H1 (cell line): ENCODE measurements around the gene PPP2R2B. TPM values are rescaled to one million over a fixed set of nuclear protein-coding genes. Genes with fewer than 3 reads are reported as not detected.

ENCODE experiments used
- CTCF ChIA-PET: fragments of 300-600 bp; sonication (Branson Sonifier 250); formaldehyde crosslinking; loops from one replicate; lab custom pipeline; 2021; ENCODE audit not compliant: partially characterized antibody; lab: Charles Lee
- POLR2A ChIA-PET: fragments of 300-600 bp; sonication (Branson Sonifier 250); formaldehyde crosslinking; loops from one replicate; lab custom pipeline; 2021; ENCODE audit warnings: inconsistent platforms; ENCODE audit not compliant: partially characterized antibody; lab: Charles Lee
- DNase-seq, 2 experiments: peaks; one replicate each; pipeline versions ENCODE4 v3.0.0 to v3.0.0-alpha.2; 2010 to 2022; ENCODE audit warnings: low spot score in 2 of 2, low read depth in 1 of 2, mixed read lengths in 1 of 2
- FAIRE-seq: peaks from 2 replicates; lab custom pipeline; 2011; peaks lifted over from hg19 to GRCh38; lab: Jason Lieb, UNC
- H2AFZ ChIP-seq: 2 replicates; pipeline ENCODE4 v1.8.1; 2012; ENCODE audit warnings: low read length, inconsistent platforms
- H2AK5ac ChIP-seq: 2 replicates; pipeline ENCODE4 v1.6.1; 2013; ENCODE audit warnings: low read depth, low read length
- H2BK120ac ChIP-seq: replicated peaks from 2 replicates; pipeline ENCODE3; 2013; ENCODE audit warnings: low read depth, low read length, inconsistent platforms
- H2BK12ac ChIP-seq: 2 replicates; pipeline ENCODE4 v1.6.1; 2013; ENCODE audit warnings: low read depth, low read length
- H2BK15ac ChIP-seq: 2 replicates; pipeline ENCODE4 v1.6.1; 2013; ENCODE audit warnings: low read length
- H2BK20ac ChIP-seq: 2 replicates; pipeline ENCODE4 v1.6.1; 2013; ENCODE audit warnings: low read length
- H2BK5ac ChIP-seq: 2 replicates; pipeline ENCODE4 v1.6.1; 2013; ENCODE audit warnings: low read depth, low read length
- H3K14ac ChIP-seq: 2 replicates; pipeline ENCODE4 v1.6.1; 2013; ENCODE audit warnings: inconsistent platforms; ENCODE audit not compliant: insufficient read length
- H3K18ac ChIP-seq: 2 replicates; pipeline ENCODE4 v1.6.1; 2013; ENCODE audit warnings: low read length; ENCODE audit errors: extremely low read depth
- H3K23ac ChIP-seq: 2 replicates; pipeline ENCODE4 v1.6.1; 2013; ENCODE audit warnings: inconsistent platforms; ENCODE audit not compliant: insufficient read length
- H3K23me2 ChIP-seq: 2 replicates; pipeline ENCODE4 v1.6.1; 2013; ENCODE audit warnings: low read depth, low read length
- H3K27ac ChIP-seq: 2 replicates; pipeline ENCODE4 v1.6.1; 2011; ENCODE audit warnings: low read depth, low read length, inconsistent platforms
- H3K27me3 ChIP-seq, 4 experiments: replicated peaks in 1 of 4; 1 replicate in 1 of 4; 2 replicates in 3 of 4; pipeline versions ENCODE4 v1.6.1 to v1.8.1; 2011 to 2013; ENCODE audit warnings: low read length in 3 of 4, mild to moderate bottlenecking in 3 of 4, inconsistent platforms in 2 of 4, mixed read lengths in 2 of 4, moderate library complexity in 1 of 4; ENCODE audit not compliant: control insufficient read depth in 3 of 4, insufficient read depth in 3 of 4; ENCODE audit errors: extremely low read depth in 1 of 4
- H3K36me3 ChIP-seq, 4 experiments: 2 replicates each; pipeline versions ENCODE4 v1.6.1 to v1.8.1; 2011 to 2013; ENCODE audit warnings: mild to moderate bottlenecking in 4 of 4, low read length in 3 of 4, moderate library complexity in 2 of 4, control low read depth in 1 of 4, inconsistent platforms in 1 of 4; ENCODE audit not compliant: insufficient read depth in 4 of 4, control insufficient read depth in 2 of 4
- H3K4ac ChIP-seq: replicated peaks from 2 replicates; pipeline ENCODE3; 2013; ENCODE audit warnings: low read length, low read depth, mixed read lengths, inconsistent platforms; ENCODE audit not compliant: insufficient read length
- H3K4me1 ChIP-seq, 4 experiments: replicated peaks in 1 of 4; 1 replicate in 1 of 4; 2 replicates in 3 of 4; pipeline versions ENCODE4 v1.6.1 to v1.8.1; 2011 to 2013; ENCODE audit warnings: low read length in 3 of 4, inconsistent platforms in 2 of 4, mixed read lengths in 1 of 4; ENCODE audit not compliant: insufficient read depth in 4 of 4, control insufficient read depth in 3 of 4
- H3K4me2 ChIP-seq, 2 experiments: 2 replicates each; pipeline versions ENCODE4 v1.6.1 to v1.8.1; 2011 to 2013; ENCODE audit warnings: low read depth in 2 of 2, low read length in 2 of 2, control low read depth in 1 of 2, inconsistent platforms in 1 of 2, mild to moderate bottlenecking in 1 of 2; ENCODE audit not compliant: insufficient read depth in 1 of 2
- H3K4me3 ChIP-seq, 4 experiments: fragments of 200-600, 300-600 bp in 1 of 4; sonication (generic), shearing (Covaris generic), sonication (Bioruptor Twin) in 1 of 4; 2 replicates each; pipeline versions ENCODE4 v1.5.1 to v1.8.1; 2011 to 2016; ENCODE audit warnings: low read length in 4 of 4, low read depth in 3 of 4, control low read depth in 2 of 4, inconsistent platforms in 2 of 4, mild to moderate bottlenecking in 2 of 4, mixed read lengths in 1 of 4, moderate library complexity in 1 of 4; ENCODE audit not compliant: insufficient read depth in 2 of 4; ENCODE audit errors: extremely low read depth in 1 of 4
- H3K56ac ChIP-seq: replicated peaks from 2 replicates; pipeline ENCODE3; 2013; ENCODE audit warnings: low read depth, mild to moderate bottlenecking, mixed read lengths, low read length, inconsistent platforms; ENCODE audit not compliant: insufficient read length
- H3K79me1 ChIP-seq: 2 replicates; pipeline ENCODE4 v1.6.1; 2013; ENCODE audit warnings: low read depth, low read length, control low read depth
- H3K79me2 ChIP-seq, 2 experiments: 2 replicates each; pipeline versions ENCODE4 v1.6.1 to v1.8.1; 2012 to 2013; ENCODE audit warnings: low read length in 2 of 2, mild to moderate bottlenecking in 2 of 2, inconsistent platforms in 1 of 2; ENCODE audit not compliant: insufficient read depth in 2 of 2, control insufficient read depth in 1 of 2
- H3K9ac ChIP-seq, 4 experiments: replicated peaks in 1 of 4; 1 replicate in 1 of 4; 2 replicates in 3 of 4; pipeline versions ENCODE4 v1.6.1 to v1.8.1; 2011 to 2013; ENCODE audit warnings: low read depth in 3 of 4, low read length in 3 of 4, control low read depth in 2 of 4, mild to moderate bottlenecking in 2 of 4, moderate library complexity in 2 of 4, inconsistent platforms in 1 of 4; ENCODE audit errors: extremely low read depth in 1 of 4
- H3K9me3 ChIP-seq, 2 experiments: 2 replicates each; pipeline versions ENCODE4 v1.6.1 to v1.8.1; 2012 to 2013; ENCODE audit warnings: mild to moderate bottlenecking in 2 of 2, moderate library complexity in 2 of 2, control low read depth in 1 of 2, inconsistent platforms in 1 of 2, low read depth in 1 of 2, low read length in 1 of 2, mixed read lengths in 1 of 2; ENCODE audit not compliant: insufficient read depth in 2 of 2
- H4K20me1 ChIP-seq, 2 experiments: replicated peaks in 1 of 2; 2 replicates each; pipeline versions ENCODE3 to v1.8.1; 2011 to 2013; ENCODE audit warnings: inconsistent platforms in 2 of 2, low read length in 2 of 2, mild to moderate bottlenecking in 1 of 2; ENCODE audit not compliant: insufficient read depth in 2 of 2, control insufficient read depth in 1 of 2
- H4K5ac ChIP-seq: 2 replicates; pipeline ENCODE4 v1.6.1; 2013; ENCODE audit warnings: low read length, low read depth, mixed read lengths, inconsistent platforms; ENCODE audit not compliant: insufficient read length
- H4K8ac ChIP-seq: 2 replicates; pipeline ENCODE4 v1.8.0; 2013; ENCODE audit warnings: mild to moderate bottlenecking, moderate library complexity, low read length, inconsistent platforms; ENCODE audit not compliant: insufficient read depth; ENCODE audit errors: extremely low read depth
- H4K91ac ChIP-seq: replicated peaks from 2 replicates; pipeline ENCODE3; 2013; ENCODE audit warnings: low read length, mixed read lengths, inconsistent platforms; ENCODE audit not compliant: insufficient read length
- EGR1 ChIP-seq: IDR thresholded peaks from 2 replicates; pipeline ENCODE4 v1.6.1; 2011; ENCODE audit warnings: low read depth, low read length, borderline replicate concordance
- SIN3A ChIP-seq, 2 experiments: IDR thresholded peaks in 1 of 2; conservative IDR thresholded peaks in 1 of 2; 2 replicates each; pipeline ENCODE4 v1.6.1; 2011 to 2012; ENCODE audit warnings: low read length in 2 of 2, improper control_type of control experiment in 1 of 2, low read depth in 1 of 2, mild to moderate bottlenecking in 1 of 2
- WGBS, 2 experiments: shearing (Covaris generic) in 1 of 2; methylation state at CpG; one replicate each; pipeline versions ENCODE4 v1.1.6 to v1.1.7; 2013 to 2015; ENCODE audit warnings: low lambda C conversion rate in 2 of 2, mixed read lengths in 2 of 2, inconsistent platforms in 1 of 2, low coverage in 1 of 2, missing lambda C conversion rate in 1 of 2; ENCODE audit not compliant: insufficient replicate concordance in 2 of 2, insufficient coverage in 1 of 2, insufficient read length in 1 of 2; ENCODE audit errors: extremely low coverage in 1 of 2, missing lambda C conversion rate in 1 of 2; 5-methylcytosine and 5-hydroxymethylcytosine counted together
- polyA plus RNA-seq, 7 experiments: library from polyadenylated mRNA; depleted of rRNA in 3 of 7; stranded (reverse) in 5 of 7; unstranded in 2 of 7; fragments of >200 nt in 5 of 7; fragments of 200-250 nt in 2 of 7; gene quantifications; 1 replicate in 5 of 7; 2 replicates in 1 of 7; 4 replicates in 1 of 7; pipeline versions ENCODE4 v1.2.1 to v1.2.3, GENCODE V29; 2011 to 2013; ENCODE audit warnings: missing spikeins in 2 of 7, mixed read lengths in 2 of 7
- total RNA-seq: library from RNA; stranded (reverse); fragmentation: NEBNext Ultra II Directional; extraction: Animal tissue kit (Norgen Biotek cat#: 25700); gene quantifications from 2 replicates; pipeline ENCODE4 v1.2.1, GENCODE V29; 2021

Gene PPP2R2B
- total and polyA plus RNA-seq, 2 of the 8 experiments (the other 6 are each of a cell fraction or from before 2014, with no cell fraction given), result 21.1 to 37.1 TPM

DNA sequence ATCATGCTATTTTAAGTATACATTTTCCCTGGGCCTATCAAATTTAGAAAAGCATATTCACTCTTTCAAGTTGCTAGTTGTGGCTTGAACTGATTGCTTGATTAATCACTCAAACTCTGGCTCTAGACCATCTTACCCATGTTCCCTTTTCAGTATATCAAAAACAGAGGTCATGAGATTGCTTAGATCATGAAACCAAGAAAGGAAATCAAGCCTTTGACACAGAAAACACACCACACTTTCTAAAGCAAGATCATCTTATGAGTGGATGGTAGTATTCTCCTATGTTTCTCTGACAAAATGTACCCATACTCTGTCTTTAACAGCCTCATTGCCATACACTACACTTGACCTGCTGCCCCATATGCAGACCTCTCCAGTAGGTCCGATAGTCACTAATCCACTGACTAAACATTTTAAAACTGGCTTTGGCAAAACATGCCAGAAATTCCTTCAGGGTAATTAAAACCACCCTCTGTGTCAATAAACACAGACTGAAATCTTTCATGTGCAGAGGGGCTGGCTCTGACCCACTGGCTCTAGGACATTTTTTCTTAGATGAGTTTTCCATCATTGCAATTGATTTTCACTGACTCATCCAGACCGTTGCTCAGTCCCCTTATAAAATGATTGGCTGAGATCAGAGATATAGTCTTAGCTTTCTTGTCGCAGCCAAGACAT lies 18.2 kb downstream of the PPP2R2B start:
- TF ChIP-seq SIN3A (conservative IDR thresholded peaks at IDR 0.05 in 1 of 2, IDR thresholded peaks at IDR 0.05 in 1 of 2; ENCODE audit: low read depth in 1 of 2, low read length in 2 of 2), result no peak
- no peak for TF ChIP-seq EGR1
- Histone ChIP-seq H2AK5ac (no peak overlapping the region), H3K23ac (no peak overlapping the region), H3K56ac (no peak overlapping the region), H3K14ac (no peak overlapping the region), H4K8ac (no peak overlapping the region), H2AFZ (no peak overlapping the region), H2BK15ac (no peak overlapping the region), H2BK12ac (no peak overlapping the region), H3K23me2 (no peaks in the 10 kb centered on the region; the same call in 1 of the 2 replicates), H3K4me1 (peaks cover 0 to 4% (median 0%) of the 10 kb centered on the region in 4 experiments; a peak in 1 of 7 replicates), H3K79me1 (no peaks in the 10 kb centered on the region), H3K36me3 (no peaks in the 10 kb centered on the region; a peak in 1 of 8 replicates), H4K91ac (no peak overlapping the region), H4K5ac (no peak overlapping the region), H3K4ac (no peak overlapping the region), H3K9me3 (no peaks in the 10 kb centered on the region), H2BK20ac (no peak overlapping the region), H2BK5ac (no peak overlapping the region), H3K79me2 (no peaks in the 10 kb centered on the region), H2BK120ac (no peak overlapping the region), H3K4me2 (no peak overlapping the region), H3K27me3 (no peaks in the 10 kb centered on the region), H4K20me1 (no peaks in the 10 kb centered on the region), H3K18ac (no peak overlapping the region), H3K4me3 (no peak overlapping the region), H3K9ac (no peak overlapping the region), H3K27ac (no peak overlapping the region)
- FAIRE-seq (no peak), DNase-seq (no peak)
- 83% methylated on average over 3 of the region's 3 CpGs; no CpG with 5 or more reads in 1 of the 2 experiments for WGBS, 2 experiments
- CTCF ChIA-PET, result interaction anchor here (1.2 to 1.3 kb wide), 2 partner anchors 12 to 105 kb away, joined by 4 to 6 read pairs; no protein-coding TSS in a partner anchor
- POLR2A ChIA-PET, result interaction anchor here (0.5 kb wide), 1 partner anchor 15 kb away, joined by 3 read pairs; no protein-coding TSS in a partner anchor
